HCT116 (cell line): ENCODE measurements around the gene PSME4. TPM values are rescaled to one million over a fixed set of nuclear protein-coding genes. Genes with fewer than 3 reads are reported as not detected.

Experiments used
- ATAC-seq: fragments of 200-7000 bp; cut with Tn5 transposase; 2 replicates; pipeline ENCODE4 v1.9.1; 2020; ENCODE audit warnings: mild to moderate bottlenecking, moderate library complexity
- Bru-seq: library from RNA; stranded (reverse); fragments of 400-500 nt; gene quantifications from one replicate; lab custom pipeline; 2021; lab: Mats Ljungman, UMichigan
- BruChase-seq, 2 experiments: library from RNA; stranded (reverse); fragments of 400-500 nt; gene quantifications; one replicate each; lab custom pipeline; 2021; lab: Mats Ljungman, UMichigan
- BruUV-seq: library from RNA; stranded (reverse); fragments of 400-500 nt; replicated peaks from 2 replicates; lab custom pipeline; 2021; lab: Mats Ljungman, UMichigan
- CTCF ChIA-PET: fragments of 300-600 bp; sonication (Branson Sonifier 250); formaldehyde crosslinking; loops from one replicate; lab custom pipeline; 2021; ENCODE audit warnings: antibody characterized with exemption; lab: Charles Lee
- POLR2A ChIA-PET: fragments of 300-600, 350-600 bp; sonication (Branson Sonifier 250); formaldehyde crosslinking; loops from one replicate; lab custom pipeline; 2021; ENCODE audit warnings: antibody characterized with exemption; lab: Charles Lee
- RAD21 ChIA-PET, 2 experiments: fragments of 300-600 bp; sonication (Branson Sonifier 250); formaldehyde crosslinking; loops; one replicate each; lab custom pipeline; 2023; ENCODE audit warnings: low total read pairs in 2 of 2; ENCODE audit not compliant: uncharacterized antibody in 2 of 2, unreplicated experiment in 2 of 2, low non-redundant PET in 1 of 2; lab: Charles Lee
- DNase-seq: peaks from one replicate; pipeline ENCODE4 v3.0.0-alpha.2; 2010; ENCODE audit warnings: low read depth, low spot score
- H2AFZ ChIP-seq: fragments of 200-600 bp; shearing (Covaris generic), sonication (generic); 2 replicates; pipeline ENCODE4 v1.6.1; 2017; ENCODE audit warnings: low read depth, mixed run types, mixed read lengths, antibody characterized with exemption, low read length; ENCODE audit not compliant: poor library complexity, severe bottlenecking
- H3K27ac ChIP-seq: 2 replicates; pipeline ENCODE4 v1.5.1; 2012; ENCODE audit warnings: low read depth, low read length
- H3K27me3 ChIP-seq: fragments of 200-600 bp; sonication (generic); 2 replicates; pipeline ENCODE4 v1.6.1; 2016; ENCODE audit warnings: mixed run types, low read length, mixed read lengths; ENCODE audit not compliant: insufficient read depth
- H3K36me3 ChIP-seq, 2 experiments: fragments of 200-500 bp in 1 of 2; fragments of 200-600 bp in 1 of 2; sonication (Bioruptor generic) in 1 of 2; sonication (generic) in 1 of 2; 2 replicates each; pipeline versions ENCODE4 v1.5.1 to v1.6.1; 2014 to 2016; ENCODE audit warnings: low read length in 2 of 2, inconsistent platforms in 1 of 2, mixed read lengths in 1 of 2, mixed run types in 1 of 2; ENCODE audit not compliant: insufficient read depth in 2 of 2, control insufficient read depth in 1 of 2
- H3K4me1 ChIP-seq, 2 experiments: fragments of 200-600 bp in 1 of 2; sonication (generic) in 1 of 2; 2 replicates each; pipeline versions ENCODE4 v1.5.1 to v1.6.1; 2012 to 2017; ENCODE audit warnings: low read length in 2 of 2, inconsistent platforms in 1 of 2, mild to moderate bottlenecking in 1 of 2, mixed read lengths in 1 of 2, mixed run types in 1 of 2, moderate library complexity in 1 of 2; ENCODE audit not compliant: insufficient read depth in 2 of 2, control insufficient read depth in 1 of 2
- H3K4me2 ChIP-seq: fragments of 200-600 bp; sonication (generic); 2 replicates; pipeline ENCODE4 v1.6.1; 2017; ENCODE audit warnings: mixed run types, low read length, mixed read lengths
- H3K4me3 ChIP-seq, 2 experiments: fragments of 200-600 bp in 1 of 2; sonication (generic) in 1 of 2; replicated peaks in 1 of 2; 2 replicates each; pipeline ENCODE4 v1.5.1; 2011 to 2016; ENCODE audit warnings: low read length in 2 of 2, control low read depth in 1 of 2, low read depth in 1 of 2, mild to moderate bottlenecking in 1 of 2, mixed read lengths in 1 of 2, mixed run types in 1 of 2
- H3K79me2 ChIP-seq: fragments of 200-600 bp; sonication (generic); 2 replicates; pipeline ENCODE4 v1.6.1; 2017; ENCODE audit warnings: mild to moderate bottlenecking, mixed run types, low read length, moderate library complexity, mixed read lengths; ENCODE audit not compliant: insufficient read depth
- H3K9ac ChIP-seq: fragments of 200-600 bp; sonication (generic); 2 replicates; pipeline ENCODE4 v1.6.1; 2016; ENCODE audit warnings: low read length, mixed read lengths
- H3K9me2 ChIP-seq: fragments of 200-600 bp; sonication (generic), shearing (Covaris generic); 2 replicates; pipeline ENCODE4 v1.6.1; 2017; ENCODE audit warnings: mixed run types, mild to moderate bottlenecking, moderate library complexity; ENCODE audit not compliant: insufficient read depth
- H3K9me3 ChIP-seq, 2 experiments: fragments of 200-500 bp in 1 of 2; fragments of 200-600 bp in 1 of 2; sonication (Bioruptor generic) in 1 of 2; sonication (generic) in 1 of 2; 2 replicates each; pipeline ENCODE4 v1.6.1; 2014 to 2017; ENCODE audit warnings: low read length in 2 of 2, mixed read lengths in 2 of 2, inconsistent platforms in 1 of 2, low read depth in 1 of 2, mild to moderate bottlenecking in 1 of 2, mixed run types in 1 of 2, moderate library complexity in 1 of 2; ENCODE audit not compliant: control insufficient read depth in 1 of 2, insufficient read depth in 1 of 2
- H4K20me1 ChIP-seq: fragments of 200-600 bp; sonication (generic), shearing (Covaris generic); 2 replicates; pipeline ENCODE4 v1.6.1; 2017; ENCODE audit warnings: mixed run types, mild to moderate bottlenecking, moderate library complexity; ENCODE audit not compliant: insufficient read depth
- CEBPB ChIP-seq: IDR thresholded peaks from 2 replicates; pipeline ENCODE4 v1.6.1; 2012; ENCODE audit warnings: low read depth
- EGR1 ChIP-seq: IDR thresholded peaks from 2 replicates; pipeline ENCODE4 v1.6.1; 2012; ENCODE audit warnings: low read depth
- ELF1 ChIP-seq: IDR thresholded peaks from 2 replicates; pipeline ENCODE4 v1.6.1; 2012; ENCODE audit warnings: low read depth, borderline replicate concordance
- EZH2phosphoT487 ChIP-seq: fragments of 200-600 bp; IDR thresholded peaks from 2 replicates; pipeline ENCODE4 v1.6.1; 2018; ENCODE audit warnings: antibody characterized with exemption, borderline replicate concordance
- FOSL1 ChIP-seq: IDR thresholded peaks from 2 replicates; pipeline ENCODE4 v1.6.1; 2012; ENCODE audit warnings: low read depth
- JUND ChIP-seq: IDR thresholded peaks from 2 replicates; pipeline ENCODE4 v1.6.1; 2012
- POLR2AphosphoS5 ChIP-seq: IDR thresholded peaks from 2 replicates; pipeline ENCODE4 v1.6.1; 2011; ENCODE audit warnings: mild to moderate bottlenecking, low read depth, low read length, moderate library complexity
- SIN3A ChIP-seq: IDR thresholded peaks from 2 replicates; pipeline ENCODE4 v1.6.1; 2012; ENCODE audit warnings: low read depth
- SP1 ChIP-seq: IDR thresholded peaks from 2 replicates; pipeline ENCODE4 v1.6.1; 2012; ENCODE audit warnings: low read depth
- SRF ChIP-seq: IDR thresholded peaks from 2 replicates; pipeline ENCODE4 v1.6.1; 2012; ENCODE audit warnings: low read depth
- TCF7L2 ChIP-seq: IDR thresholded peaks from 2 replicates; pipeline ENCODE4 v1.7.0; 2011; ENCODE audit warnings: borderline replicate concordance, inconsistent platforms; ENCODE audit not compliant: insufficient read depth, insufficient read length; ENCODE audit errors: extremely low read depth
- YY1 ChIP-seq: IDR thresholded peaks from 2 replicates; pipeline ENCODE4 v1.6.1; 2011; ENCODE audit warnings: low read length, low read depth, moderate library complexity, mild to moderate bottlenecking; ENCODE audit not compliant: insufficient replicate concordance; ENCODE audit errors: extremely low read depth
- ZFX ChIP-seq: fragments of 450-650 bp; IDR thresholded peaks from 2 replicates; pipeline ENCODE4 v1.6.1; 2017
- ZNF274 ChIP-seq: fragments of 200-500 bp; sonication (Bioruptor generic); IDR thresholded peaks from 2 replicates; pipeline ENCODE4 v1.6.1; 2014; ENCODE audit warnings: mild to moderate bottlenecking, low read depth, low read length, inconsistent platforms
- intact Hi-C: fragments of 100-400 bp; cut with micrococcal nuclease; formaldehyde crosslinking; loops from 2 replicates; pipeline ENCODE4 v1.10.0; 2022
- long read RNA-seq: library from polyadenylated mRNA; unstranded; transcript quantifications from one replicate; pipeline ENCODE4 v2.0.0, GENCODE V29; 2021; ENCODE audit not compliant: unreplicated experiment
- polyA plus RNA-seq: library from polyadenylated mRNA; unstranded; fragments of >200 nt; gene quantifications from 2 replicates; pipeline ENCODE4 v1.2.1, GENCODE V29; 2012; ENCODE audit warnings: missing spikeins
- total RNA-seq: library from RNA; stranded (reverse); gene quantifications from one replicate; pipeline ENCODE4 v1.2.1, GENCODE V29; 2021; ENCODE audit not compliant: unreplicated experiment
- TF ChIP-seq, protein P1 (sequence below): IDR thresholded peaks from 2 replicates; pipeline ENCODE4 v1.6.1; 2012
- TF ChIP-seq, protein P2 (sequence below): IDR thresholded peaks from 2 replicates; pipeline ENCODE4 v1.6.1; 2011; ENCODE audit warnings: mild to moderate bottlenecking, low read length, moderate library complexity; ENCODE audit not compliant: insufficient replicate concordance; ENCODE audit errors: extremely low read depth

Gene PSME4, protein sequence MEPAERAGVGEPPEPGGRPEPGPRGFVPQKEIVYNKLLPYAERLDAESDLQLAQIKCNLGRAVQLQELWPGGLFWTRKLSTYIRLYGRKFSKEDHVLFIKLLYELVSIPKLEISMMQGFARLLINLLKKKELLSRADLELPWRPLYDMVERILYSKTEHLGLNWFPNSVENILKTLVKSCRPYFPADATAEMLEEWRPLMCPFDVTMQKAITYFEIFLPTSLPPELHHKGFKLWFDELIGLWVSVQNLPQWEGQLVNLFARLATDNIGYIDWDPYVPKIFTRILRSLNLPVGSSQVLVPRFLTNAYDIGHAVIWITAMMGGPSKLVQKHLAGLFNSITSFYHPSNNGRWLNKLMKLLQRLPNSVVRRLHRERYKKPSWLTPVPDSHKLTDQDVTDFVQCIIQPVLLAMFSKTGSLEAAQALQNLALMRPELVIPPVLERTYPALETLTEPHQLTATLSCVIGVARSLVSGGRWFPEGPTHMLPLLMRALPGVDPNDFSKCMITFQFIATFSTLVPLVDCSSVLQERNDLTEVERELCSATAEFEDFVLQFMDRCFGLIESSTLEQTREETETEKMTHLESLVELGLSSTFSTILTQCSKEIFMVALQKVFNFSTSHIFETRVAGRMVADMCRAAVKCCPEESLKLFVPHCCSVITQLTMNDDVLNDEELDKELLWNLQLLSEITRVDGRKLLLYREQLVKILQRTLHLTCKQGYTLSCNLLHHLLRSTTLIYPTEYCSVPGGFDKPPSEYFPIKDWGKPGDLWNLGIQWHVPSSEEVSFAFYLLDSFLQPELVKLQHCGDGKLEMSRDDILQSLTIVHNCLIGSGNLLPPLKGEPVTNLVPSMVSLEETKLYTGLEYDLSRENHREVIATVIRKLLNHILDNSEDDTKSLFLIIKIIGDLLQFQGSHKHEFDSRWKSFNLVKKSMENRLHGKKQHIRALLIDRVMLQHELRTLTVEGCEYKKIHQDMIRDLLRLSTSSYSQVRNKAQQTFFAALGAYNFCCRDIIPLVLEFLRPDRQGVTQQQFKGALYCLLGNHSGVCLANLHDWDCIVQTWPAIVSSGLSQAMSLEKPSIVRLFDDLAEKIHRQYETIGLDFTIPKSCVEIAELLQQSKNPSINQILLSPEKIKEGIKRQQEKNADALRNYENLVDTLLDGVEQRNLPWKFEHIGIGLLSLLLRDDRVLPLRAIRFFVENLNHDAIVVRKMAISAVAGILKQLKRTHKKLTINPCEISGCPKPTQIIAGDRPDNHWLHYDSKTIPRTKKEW (N-terminal part only)
- total RNA-seq: 53.2 TPM
- 14.7 and 19.8 TPM in 2 replicates for polyA plus RNA-seq
- Bru-seq, nascent RNA: percentile 91 among the genes with signal in this experiment
- BruChase-seq, experiment 1, labeled RNA remaining after a 6-hour chase: percentile 89 among the genes with signal in this experiment
- BruChase-seq, experiment 2, labeled RNA remaining after a 2-hour chase: percentile 88 among the genes with signal in this experiment
- long read RNA-seq, full-length matches to known transcripts: 3 of 24 reads
- long read RNA-seq, partial matches to known transcripts: 14 of 24 reads
- long read RNA-seq, other reads (novel, unspliced or antisense): 7 of 24 reads

DNA sequence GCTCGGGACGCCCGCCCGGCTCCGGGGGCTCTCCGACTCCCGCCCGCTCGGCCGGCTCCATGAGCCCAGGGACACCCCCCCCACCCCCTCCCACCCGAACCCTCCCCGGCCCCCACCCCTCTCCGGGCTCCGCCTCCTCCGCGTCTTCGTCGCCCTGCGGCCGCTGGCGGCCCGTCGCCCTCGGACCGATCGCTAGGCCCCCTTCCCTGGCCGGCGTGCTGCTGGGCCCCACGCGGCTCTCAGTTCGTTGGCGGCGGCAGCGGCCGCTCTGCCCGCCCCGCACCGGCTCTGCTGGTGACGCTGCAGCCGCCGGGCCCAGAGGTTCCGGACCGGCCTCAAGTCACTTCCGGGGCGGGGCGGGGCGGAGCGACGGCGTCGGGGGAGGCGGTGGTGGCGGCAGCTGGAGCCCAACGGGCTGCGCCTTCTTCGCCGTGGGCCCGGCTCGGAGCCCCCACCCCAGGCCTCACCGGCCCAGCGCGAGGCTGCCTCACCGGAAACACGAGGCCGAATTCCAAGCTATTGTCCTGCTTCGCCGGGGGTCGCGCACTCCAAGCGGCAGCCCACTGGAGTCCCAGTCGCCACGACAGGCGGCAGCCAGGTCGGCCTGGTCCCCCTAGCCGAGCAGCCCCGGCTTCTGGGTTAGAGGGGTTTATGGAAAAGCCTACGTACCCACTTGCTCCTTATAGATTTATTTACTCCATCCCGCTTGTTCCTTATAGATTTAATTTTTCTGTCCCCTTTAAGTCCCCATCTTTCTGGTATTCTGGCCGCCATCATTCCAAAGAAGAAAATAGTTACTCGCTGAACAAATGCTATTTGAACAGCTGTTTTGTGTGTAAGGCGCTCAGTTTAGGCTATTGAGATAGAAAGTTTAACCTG is at the start of gene PSME4:
Gene PSME4 (minus strand): TSS at position 270 of the 879 bp plus-strand sequence. CDS start 209 bp downstream, at position 61.
- DNase-seq (peak; percentile 42), ATAC-seq (peak; percentile 89)
- Histone ChIP-seq H3K4me2 (peak within 1 kb of the TSS; percentile 95), H3K4me3 (peak within 1 kb of the TSS; percentile 83 to 90), H3K79me2 (peaks cover 54% of the 10 kb centered on the region), H3K36me3 (no peaks in the 10 kb centered on the region), H3K9me2 (no peaks in the 10 kb centered on the region), H3K4me1 (peaks cover 6 to 42% of the 10 kb centered on the region in 2 experiments), H3K27me3 (no peaks in the 10 kb centered on the region), H2AFZ (peak within 1 kb of the TSS; percentile 37), H3K9ac (peak within 1 kb of the TSS; percentile 97), H4K20me1 (peaks cover 6% of the 10 kb centered on the region; the same call in 1 of the 2 replicates), H3K27ac (peak within 1 kb of the TSS; percentile 78), H3K9me3 (no peaks in the 10 kb centered on the region)
- ChIA-PET POLR2A (interaction anchor here (0.8 kb wide), 1 partner anchor 9 kb away, joined by 3 read pairs; no protein-coding TSS in a partner anchor), RAD21 (no interaction called here), CTCF (no interaction called here)
- BruUV-seq: no TSS peak
- intact Hi-C loops: no loop called here
- peak; percentile 19 for TF ChIP-seq TCF7L2
- TF ChIP-seq CEBPB: no peak
- TF ChIP-seq, protein P1, sequence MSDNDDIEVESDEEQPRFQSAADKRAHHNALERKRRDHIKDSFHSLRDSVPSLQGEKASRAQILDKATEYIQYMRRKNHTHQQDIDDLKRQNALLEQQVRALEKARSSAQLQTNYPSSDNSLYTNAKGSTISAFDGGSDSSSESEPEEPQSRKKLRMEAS: peak; percentile 76
- TF ChIP-seq JUND: no peak
- no peak for TF ChIP-seq SRF
- peak; percentile 94 for TF ChIP-seq POLR2AphosphoS5
- no peak for TF ChIP-seq ZNF274
- peak; percentile 67; the same call in 1 of the 2 replicates for TF ChIP-seq SIN3A
- no peak for TF ChIP-seq EZH2phosphoT487
- peak; percentile 42 for TF ChIP-seq YY1
- no peak for TF ChIP-seq FOSL1
- TF ChIP-seq ZFX: peak; percentile 76
- TF ChIP-seq SP1: peak; percentile 29; the same call in 1 of the 2 replicates
- TF ChIP-seq, protein P2, sequence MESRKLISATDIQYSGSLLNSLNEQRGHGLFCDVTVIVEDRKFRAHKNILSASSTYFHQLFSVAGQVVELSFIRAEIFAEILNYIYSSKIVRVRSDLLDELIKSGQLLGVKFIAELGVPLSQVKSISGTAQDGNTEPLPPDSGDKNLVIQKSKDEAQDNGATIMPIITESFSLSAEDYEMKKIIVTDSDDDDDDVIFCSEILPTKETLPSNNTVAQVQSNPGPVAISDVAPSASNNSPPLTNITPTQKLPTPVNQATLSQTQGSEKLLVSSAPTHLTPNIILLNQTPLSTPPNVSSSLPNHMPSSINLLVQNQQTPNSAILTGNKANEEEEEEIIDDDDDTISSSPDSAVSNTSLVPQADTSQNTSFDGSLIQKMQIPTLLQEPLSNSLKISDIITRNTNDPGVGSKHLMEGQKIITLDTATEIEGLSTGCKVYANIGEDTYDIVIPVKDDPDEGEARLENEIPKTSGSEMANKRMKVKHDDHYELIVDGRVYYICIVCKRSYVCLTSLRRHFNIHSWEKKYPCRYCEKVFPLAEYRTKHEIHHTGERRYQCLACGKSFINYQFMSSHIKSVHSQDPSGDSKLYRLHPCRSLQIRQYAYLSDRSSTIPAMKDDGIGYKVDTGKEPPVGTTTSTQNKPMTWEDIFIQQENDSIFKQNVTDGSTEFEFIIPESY: no peak
- TF ChIP-seq ELF1: no peak
- TF ChIP-seq EGR1: no peak
